T-cell (primary cell): ENCODE data around the gene INPP4A. TPM values are rescaled to one million over a fixed set of nuclear protein-coding genes. Genes with fewer than 3 reads are reported as not detected.

ENCODE experiments used
- ATAC-seq, 4 experiments: fragments of 200-7000 bp in 3 of 4; fragments of 150-1000 bp in 1 of 4; cut with Tn5 transposase; replicated peaks in 1 of 4; 1 replicate in 3 of 4; 2 replicates in 1 of 4; pipeline ENCODE4 v1.10.0; 2021; ENCODE audit warnings: moderate library complexity in 3 of 4, mild to moderate bottlenecking in 2 of 4, moderate number of reproducible peaks in 1 of 4
- CTCF ChIA-PET, 2 donors: fragments of 300-600 bp; sonication (Branson Sonifier 250); formaldehyde crosslinking; loops; one replicate each; lab custom pipeline; 2022; ENCODE audit warnings: antibody characterized with exemption in 2 of 2; lab: Charles Lee
- POLR2A ChIA-PET, 2 donors: fragments of 300-600 bp; sonication (Branson Sonifier 250); formaldehyde crosslinking; loops; one replicate each; lab custom pipeline; 2022; ENCODE audit warnings: antibody characterized with exemption in 2 of 2; lab: Charles Lee
- DNase-seq, 35 experiments: peaks; one replicate each; pipeline versions ENCODE4 v3.0.0 to v3.0.0-alpha.2; 2013 to 2023
- H3K27ac ChIP-seq: one replicate; pipeline ENCODE4 v1.5.1; 2013; ENCODE audit warnings: low read length
- H3K27me3 ChIP-seq, 2 experiments: replicated peaks in 1 of 2; 1 replicate in 1 of 2; 2 replicates in 1 of 2; pipeline versions ENCODE4 v1.6.1 to v1.7.0; 2013; ENCODE audit warnings: low read length in 1 of 2, mixed read lengths in 1 of 2; ENCODE audit not compliant: control insufficient read depth in 2 of 2, insufficient read depth in 2 of 2; ENCODE audit errors: extremely low read depth in 1 of 2
- H3K36me3 ChIP-seq, 2 donors: 1 replicate in 1 of 2; 2 replicates in 1 of 2; pipeline versions ENCODE4 v1.6.1 to v1.7.0; 2013; ENCODE audit warnings: low read length in 1 of 2; ENCODE audit not compliant: control insufficient read depth in 2 of 2, insufficient read depth in 1 of 2; ENCODE audit errors: extremely low read depth in 1 of 2
- H3K4me1 ChIP-seq, 2 experiments: 1 replicate in 1 of 2; 2 replicates in 1 of 2; pipeline versions ENCODE4 v1.6.1 to v1.7.0; 2013; ENCODE audit warnings: low read length in 2 of 2, mixed read lengths in 1 of 2; ENCODE audit not compliant: insufficient read depth in 2 of 2, control insufficient read depth in 1 of 2; ENCODE audit errors: extremely low read depth in 1 of 2
- H3K4me3 ChIP-seq, 2 donors: 1 replicate in 1 of 2; 2 replicates in 1 of 2; pipeline versions ENCODE4 v1.5.1 to v1.7.0; 2013; ENCODE audit warnings: mild to moderate bottlenecking in 2 of 2, low read length in 1 of 2, moderate library complexity in 1 of 2; ENCODE audit not compliant: control insufficient read depth in 1 of 2; ENCODE audit errors: extremely low read depth in 1 of 2
- H3K9me3 ChIP-seq: 2 replicates; pipeline ENCODE4 v1.7.0; 2013
- H3K27ac Mint-ChIP-seq, 2 donors: one replicate each; pipeline ENCODE4 v1.8.0; 2020 to 2021; ENCODE audit warnings: mild to moderate bottlenecking in 2 of 2, mixed read lengths in 2 of 2
- H3K27me3 Mint-ChIP-seq, 2 donors: one replicate each; pipeline ENCODE4 v1.8.0; 2021 to 2022; ENCODE audit warnings: mixed read lengths in 2 of 2
- H3K36me3 Mint-ChIP-seq: one replicate; pipeline ENCODE4 v1.8.0; 2021; ENCODE audit warnings: mixed read lengths
- H3K4me1 Mint-ChIP-seq, 3 donors: one replicate each; pipeline ENCODE4 v1.8.0; 2020 to 2022; ENCODE audit warnings: mixed read lengths in 3 of 3, mild to moderate bottlenecking in 1 of 3
- H3K4me3 Mint-ChIP-seq, 3 donors: one replicate each; pipeline ENCODE4 v1.8.0; 2020 to 2022; ENCODE audit warnings: mild to moderate bottlenecking in 3 of 3, mixed read lengths in 3 of 3, moderate library complexity in 3 of 3
- H3K9me3 Mint-ChIP-seq, 3 donors: one replicate each; pipeline ENCODE4 v1.8.0; 2020 to 2022; ENCODE audit warnings: mixed read lengths in 3 of 3
- WGBS: methylation state at CpG from one replicate; pipeline ENCODE4 v1.1.5; 2013; ENCODE audit warnings: missing lambda C conversion rate; ENCODE audit not compliant: insufficient coverage; 5-methylcytosine and 5-hydroxymethylcytosine counted together
- total RNA-seq, 35 experiments: library from RNA in 6 of 35; stranded (reverse) in 6 of 35; fragments of 120-200 nt in 1 of 35; gene quantifications; one replicate each; pipeline versions ENCODE4 v1.2.1 to v1.2.4 and lab custom pipeline; 2013 to 2026

INPP4A gene
- total RNA-seq, 5 donors from 2014 or later (not counting 1 experiment from before 2014, with no cell fraction given): 126 to 153 (median 136) TPM

DNA sequence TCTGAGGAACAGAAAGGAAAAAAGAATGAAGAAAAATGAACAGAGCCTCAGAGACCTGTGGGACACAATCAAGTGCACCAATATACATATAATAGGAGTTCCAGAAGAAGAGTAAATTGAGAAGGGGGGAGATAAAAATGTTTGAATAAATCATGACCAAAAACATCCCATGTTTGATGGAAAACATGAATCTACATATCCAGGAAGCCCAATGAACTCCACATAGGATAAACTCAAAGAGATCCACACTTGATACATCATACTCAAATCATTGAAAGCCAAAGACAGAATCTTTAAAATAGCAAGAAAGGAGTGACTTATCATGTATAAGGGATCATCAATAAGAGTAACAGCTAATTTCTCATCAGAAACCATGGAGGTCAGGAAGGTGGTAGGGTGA lies 83.7 kb downstream of the INPP4A start:
- Histone ChIP-seq H3K36me3 (peaks cover 0 to 16% of the 10 kb centered on the region in 2 donors), H3K9me3 (peaks cover 2% of the 10 kb centered on the region), H3K4me3 (no peak overlapping the region), H3K27me3 (no peaks in the 10 kb centered on the region), H3K4me1 (no peaks in the 10 kb centered on the region), H3K27ac (no peak overlapping the region)
- peaks cover 0 to 3% (median 0%) of the 10 kb centered on the region in 3 donors for H3K9me3 Mint-ChIP-seq
- H3K27ac Mint-ChIP-seq: peak overlapping the region; percentile 18 to 48
- H3K4me1 Mint-ChIP-seq: peaks cover 10 to 22% (median 12%) of the 10 kb centered on the region in 3 donors
- H3K4me3 Mint-ChIP-seq: no peak overlapping the region
- H3K27me3 Mint-ChIP-seq: no peaks in the 10 kb centered on the region
- ChIA-PET CTCF (interaction anchor here in 1 of 2 donors (1.3 kb wide), 1 partner anchor 14 kb away, joined by 3 read pairs; no protein-coding TSS in a partner anchor), POLR2A (interaction anchor here in 1 of 2 donors (0.7 kb wide), 1 partner anchor 1586 kb away, joined by 9 read pairs; no protein-coding TSS in a partner anchor)
- ATAC-seq: no peak
- no peak for DNase-seq
- peaks cover 40% of the 10 kb centered on the region for H3K36me3 Mint-ChIP-seq

DNA sequence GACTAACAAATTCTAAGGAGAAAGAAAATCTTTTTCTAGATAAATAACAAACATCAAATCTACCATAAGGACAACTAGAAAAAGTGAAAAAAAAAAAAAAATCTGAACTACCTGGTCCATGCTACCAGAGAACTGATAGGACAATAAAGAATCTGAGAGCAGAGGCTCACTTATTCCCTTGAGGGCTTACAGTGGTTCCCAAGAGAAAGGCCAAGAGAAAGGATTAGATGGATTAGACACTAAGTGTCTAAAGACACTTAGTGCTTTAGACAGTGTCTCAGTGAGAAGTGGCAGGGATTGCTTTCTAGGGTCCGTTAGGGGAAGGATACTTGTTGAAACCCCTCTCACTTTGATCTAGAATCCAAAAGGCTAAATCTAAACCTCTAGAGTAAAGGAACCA lies 85.5 kb downstream of the INPP4A start:
- H3K27ac Mint-ChIP-seq: peak overlapping the region; percentile 35 to 66
- Histone ChIP-seq H3K9me3 (peaks cover 2% of the 10 kb centered on the region), H3K27me3 (no peaks in the 10 kb centered on the region), H3K27ac (no peak overlapping the region), H3K36me3 (peaks cover 0 to 27% of the 10 kb centered on the region in 2 donors), H3K4me3 (no peak overlapping the region), H3K4me1 (no peaks in the 10 kb centered on the region)
- ATAC-seq (no peak), DNase-seq (no peak)
- H3K4me1 Mint-ChIP-seq: peaks cover 7 to 19% (median 12%) of the 10 kb centered on the region in 3 donors
- no peaks in the 10 kb centered on the region for H3K27me3 Mint-ChIP-seq
- no peak overlapping the region for H3K4me3 Mint-ChIP-seq
- peaks cover 0 to 3% (median 0%) of the 10 kb centered on the region in 3 donors for H3K9me3 Mint-ChIP-seq
- ChIA-PET POLR2A (no interaction called here), CTCF (no interaction called here)
- no CpG with 5 or more reads among the region's 1 CpG for WGBS
- peaks cover 41% of the 10 kb centered on the region for H3K36me3 Mint-ChIP-seq

DNA sequence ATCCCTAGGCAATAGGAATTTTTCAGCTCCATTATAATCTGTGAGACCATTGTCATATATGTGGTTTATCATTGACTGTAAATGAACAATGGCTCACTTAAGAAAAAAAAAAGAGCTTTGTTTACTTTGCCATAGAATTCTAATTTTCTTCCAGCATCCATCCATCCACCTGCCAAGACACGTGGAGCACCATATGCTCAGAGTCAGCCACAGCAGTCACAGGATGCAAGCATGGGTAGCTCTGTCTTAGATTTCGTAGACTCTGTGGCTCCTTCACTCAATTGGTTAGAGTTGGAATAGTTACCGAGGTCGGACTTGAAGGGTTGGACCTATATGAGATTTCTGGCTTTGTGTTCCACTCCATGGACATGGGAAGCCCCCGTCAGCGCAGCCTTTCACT lies 88.1 kb downstream of the INPP4A start:
- no peak overlapping the region for H3K27ac ChIP-seq
- Mint-ChIP-seq H3K27ac (no peak overlapping the region), H3K4me3 (no peak overlapping the region), H3K36me3 (peaks cover 43% of the 10 kb centered on the region), H3K27me3 (no peaks in the 10 kb centered on the region), H3K4me1 (peaks cover 5 to 9% (median 6%) of the 10 kb centered on the region in 3 donors), H3K9me3 (no peaks in the 10 kb centered on the region)
- no peak for DNase-seq
- no peaks in the 10 kb centered on the region for H3K27me3 ChIP-seq
- ChIA-PET POLR2A (no interaction called here), CTCF (no interaction called here)
- H3K9me3 ChIP-seq: no peaks in the 10 kb centered on the region
- peaks cover 9 to 50% of the 10 kb centered on the region in 2 donors for H3K36me3 ChIP-seq
- no peak for ATAC-seq
- no peaks in the 10 kb centered on the region for H3K4me1 ChIP-seq
- H3K4me3 ChIP-seq: no peak overlapping the region
- WGBS: 100% methylated on average over 1 of the region's 6 CpGs

DNA sequence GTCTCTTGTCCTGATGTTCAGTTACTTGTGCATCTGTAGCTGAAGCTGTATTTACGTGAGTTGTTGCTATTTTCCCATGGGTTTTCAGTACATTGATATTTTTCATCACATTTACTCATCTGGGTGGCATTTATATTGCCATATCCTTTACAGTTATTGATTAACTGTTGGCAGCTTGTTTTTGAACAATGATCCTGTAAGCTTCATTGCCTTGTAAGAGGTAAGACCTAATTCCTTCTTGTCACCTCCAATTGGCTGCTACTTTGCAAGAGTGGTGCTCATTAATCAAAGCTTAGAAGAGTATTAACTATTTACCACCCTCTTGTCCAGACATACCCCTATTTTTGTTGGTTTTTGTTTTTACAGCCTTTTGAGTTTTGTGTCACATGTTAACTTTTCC lies 88.9 kb downstream of the INPP4A start:
- no CpG with 5 or more reads among the region's 1 CpG for WGBS
- POLR2A ChIA-PET: interaction anchor here in 1 of 2 donors (0.7 kb wide), 1 partner anchor 8 kb away, joined by 3 read pairs; no protein-coding TSS in a partner anchor
- no peak for ATAC-seq
- H3K36me3 ChIP-seq: peaks cover 15 to 58% of the 10 kb centered on the region in 2 donors
- Mint-ChIP-seq H3K4me1 (peaks cover 2 to 5% (median 3%) of the 10 kb centered on the region in 3 donors), H3K36me3 (peaks cover 43% of the 10 kb centered on the region), H3K9me3 (no peaks in the 10 kb centered on the region), H3K27me3 (no peaks in the 10 kb centered on the region), H3K4me3 (no peak overlapping the region), H3K27ac (no peak overlapping the region)
- H3K4me1 ChIP-seq: no peaks in the 10 kb centered on the region
- no peaks in the 10 kb centered on the region for H3K9me3 ChIP-seq
- DNase-seq: no peak
- no peak overlapping the region for H3K4me3 ChIP-seq
- no peaks in the 10 kb centered on the region for H3K27me3 ChIP-seq
- no peak overlapping the region for H3K27ac ChIP-seq
- CTCF ChIA-PET: interaction anchor here in 1 of 2 donors (0.6 kb wide), 1 partner anchor 86 kb away, joined by 6 read pairs; no protein-coding TSS in a partner anchor

DNA sequence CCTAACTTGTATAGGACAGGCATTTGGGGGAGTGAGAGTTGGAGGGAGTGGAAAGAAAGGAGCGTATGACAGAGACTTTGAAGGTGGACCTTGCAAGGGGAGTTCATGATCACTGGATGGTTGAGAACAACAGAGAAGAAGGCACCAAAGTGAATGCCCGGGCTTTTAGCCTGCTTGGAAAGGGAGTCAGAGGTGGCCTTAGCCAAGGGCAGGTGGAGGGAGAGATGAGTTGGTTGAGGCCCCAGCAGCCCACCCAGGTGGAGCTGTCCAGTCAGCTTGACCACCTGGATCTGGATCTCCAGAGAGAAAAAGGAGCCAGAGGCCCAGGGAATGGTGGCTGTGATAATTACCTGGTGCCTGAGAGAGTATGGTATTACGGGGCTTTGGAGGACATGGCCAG lies 90.1 kb downstream of the INPP4A start:
- Mint-ChIP-seq H3K4me3 (no peak overlapping the region), H3K9me3 (no peaks in the 10 kb centered on the region), H3K27me3 (no peaks in the 10 kb centered on the region), H3K4me1 (peaks cover 0 to 5% (median 3%) of the 10 kb centered on the region in 3 donors), H3K36me3 (peaks cover 52% of the 10 kb centered on the region), H3K27ac (peak overlapping the region; percentile 24 to 78)
- 100% methylated on average over 2 of the region's 3 CpGs for WGBS
- ATAC-seq: no peak
- Histone ChIP-seq H3K9me3 (no peaks in the 10 kb centered on the region), H3K27me3 (no peaks in the 10 kb centered on the region), H3K4me1 (no peaks in the 10 kb centered on the region), H3K36me3 (peaks cover 19 to 70% of the 10 kb centered on the region in 2 donors), H3K27ac (no peak overlapping the region), H3K4me3 (no peak overlapping the region)
- CTCF ChIA-PET: no interaction called here
- POLR2A ChIA-PET: no interaction called here
- DNase-seq: no peak

DNA sequence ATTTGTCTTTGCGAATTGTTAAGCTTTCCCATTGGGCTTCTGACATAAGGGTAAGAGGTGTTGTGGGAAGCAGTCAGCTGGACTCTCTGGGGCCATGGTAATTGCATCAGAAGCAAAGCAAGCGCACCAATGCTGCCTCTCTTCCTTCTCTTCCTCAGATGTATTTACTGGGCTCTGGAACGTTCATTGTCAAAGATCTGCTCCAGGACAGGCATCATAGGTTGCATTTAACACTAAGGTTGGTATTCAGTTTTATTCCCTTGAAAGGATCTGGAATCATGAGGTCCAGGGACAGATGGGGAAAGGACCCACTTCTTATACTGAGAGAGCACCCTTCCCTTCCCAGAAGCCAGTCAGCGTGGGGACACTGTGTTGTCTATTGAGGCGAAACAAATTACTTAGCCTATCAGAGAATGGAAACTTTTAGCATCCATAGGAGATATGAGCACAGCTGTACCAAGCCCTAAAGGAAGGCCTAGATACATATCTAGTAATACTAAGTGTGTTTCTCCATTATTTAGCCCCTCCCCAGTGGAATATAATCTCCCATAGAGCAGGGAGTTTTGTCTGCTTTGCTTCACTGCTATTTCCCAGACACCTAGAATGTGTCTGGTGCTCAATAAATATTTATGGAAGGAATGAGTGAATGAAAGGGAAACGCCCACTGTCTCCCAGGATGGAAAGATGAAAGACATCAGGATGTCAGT lies 91.5 kb downstream of the INPP4A start:
- H3K27me3 Mint-ChIP-seq: no peaks in the 10 kb centered on the region
- H3K27me3 ChIP-seq: no peaks in the 10 kb centered on the region
- H3K4me3 Mint-ChIP-seq: no peak overlapping the region
- H3K9me3 ChIP-seq: no peaks in the 10 kb centered on the region
- peak overlapping the region in 1 of 2 donors; percentile 37 for H3K27ac Mint-ChIP-seq
- no peaks in the 10 kb centered on the region for H3K9me3 Mint-ChIP-seq
- H3K4me1 Mint-ChIP-seq: peaks cover 0 to 5% (median 0%) of the 10 kb centered on the region in 3 donors
- H3K27ac ChIP-seq: no peak overlapping the region
- no peak overlapping the region for H3K4me3 ChIP-seq
- no peak for DNase-seq
- ChIA-PET CTCF (no interaction called here), POLR2A (interaction anchor here in 1 of 2 donors (1.2 kb wide), 1 partner anchor 22 kb away, joined by 3 read pairs; no protein-coding TSS in a partner anchor)
- H3K36me3 Mint-ChIP-seq: peaks cover 62% of the 10 kb centered on the region
- peaks cover 31 to 78% of the 10 kb centered on the region in 2 donors for H3K36me3 ChIP-seq
- no CpG with 5 or more reads among the region's 6 CpGs for WGBS
- no peak for ATAC-seq
- H3K4me1 ChIP-seq: no peaks in the 10 kb centered on the region
